ENCODE data around the gene C1QTNF3.

DNA sequence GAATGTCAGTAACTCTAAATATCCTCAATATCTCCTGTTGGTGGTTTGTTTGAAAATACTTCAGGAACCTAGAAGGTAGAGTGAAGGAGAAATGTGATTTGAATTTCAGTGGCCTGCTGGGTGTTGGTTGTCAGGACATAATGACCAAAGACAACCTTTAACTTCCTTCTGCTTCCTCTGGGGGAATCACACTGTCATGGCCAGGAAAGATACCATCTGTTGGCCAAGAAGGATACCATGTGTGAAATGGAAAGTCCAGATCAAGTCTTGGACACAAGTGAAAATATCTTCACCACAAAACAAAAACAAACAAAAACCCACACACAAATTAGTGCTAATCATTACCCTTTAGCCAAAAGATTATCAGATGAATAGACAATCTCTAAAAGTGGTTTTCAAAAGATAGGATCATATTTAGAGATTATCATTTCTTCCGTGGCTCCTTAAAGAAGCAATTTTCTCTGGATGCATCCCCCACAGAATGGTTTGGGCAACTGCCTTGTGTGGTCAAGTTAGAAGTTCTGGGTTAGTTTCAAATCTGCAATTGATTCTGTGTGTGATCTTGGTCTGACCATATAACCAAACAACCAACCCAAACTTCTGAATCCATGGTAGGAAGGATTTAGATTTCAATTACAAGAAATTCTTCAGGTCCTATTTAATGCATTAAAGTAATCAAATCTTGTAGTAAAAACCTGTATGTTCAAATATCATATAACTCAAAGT is 1.6 kb downstream of the C1QTNF3 start:
- TF ChIP-seq, protein P1, sequence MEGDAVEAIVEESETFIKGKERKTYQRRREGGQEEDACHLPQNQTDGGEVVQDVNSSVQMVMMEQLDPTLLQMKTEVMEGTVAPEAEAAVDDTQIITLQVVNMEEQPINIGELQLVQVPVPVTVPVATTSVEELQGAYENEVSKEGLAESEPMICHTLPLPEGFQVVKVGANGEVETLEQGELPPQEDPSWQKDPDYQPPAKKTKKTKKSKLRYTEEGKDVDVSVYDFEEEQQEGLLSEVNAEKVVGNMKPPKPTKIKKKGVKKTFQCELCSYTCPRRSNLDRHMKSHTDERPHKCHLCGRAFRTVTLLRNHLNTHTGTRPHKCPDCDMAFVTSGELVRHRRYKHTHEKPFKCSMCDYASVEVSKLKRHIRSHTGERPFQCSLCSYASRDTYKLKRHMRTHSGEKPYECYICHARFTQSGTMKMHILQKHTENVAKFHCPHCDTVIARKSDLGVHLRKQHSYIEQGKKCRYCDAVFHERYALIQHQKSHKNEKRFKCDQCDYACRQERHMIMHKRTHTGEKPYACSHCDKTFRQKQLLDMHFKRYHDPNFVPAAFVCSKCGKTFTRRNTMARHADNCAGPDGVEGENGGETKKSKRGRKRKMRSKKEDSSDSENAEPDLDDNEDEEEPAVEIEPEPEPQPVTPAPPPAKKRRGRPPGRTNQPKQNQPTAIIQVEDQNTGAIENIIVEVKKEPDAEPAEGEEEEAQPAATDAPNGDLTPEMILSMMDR (IDR thresholded peaks at IDR 0.05; ENCODE audit: insufficient read depth, low read length, poor library complexity, severe bottlenecking) = no peak
- TF ChIP-seq EZH2phosphoT487 (conservative IDR thresholded peaks at IDR 0.05; ENCODE audit: low read length) = no peak
